Fibroblast of skin of back (primary cell): ENCODE results near the gene SEC24B.
"Not testable (repeated sequence)": the region's sequence is repeated elsewhere in the genome, so short reads cannot be mapped to it uniquely, and the experiment has no call there.

Experiments
- DNase-seq: peaks from one replicate; pipeline ENCODE4 v3.0.0-alpha.2; 2013

SEC24B gene

DNA sequence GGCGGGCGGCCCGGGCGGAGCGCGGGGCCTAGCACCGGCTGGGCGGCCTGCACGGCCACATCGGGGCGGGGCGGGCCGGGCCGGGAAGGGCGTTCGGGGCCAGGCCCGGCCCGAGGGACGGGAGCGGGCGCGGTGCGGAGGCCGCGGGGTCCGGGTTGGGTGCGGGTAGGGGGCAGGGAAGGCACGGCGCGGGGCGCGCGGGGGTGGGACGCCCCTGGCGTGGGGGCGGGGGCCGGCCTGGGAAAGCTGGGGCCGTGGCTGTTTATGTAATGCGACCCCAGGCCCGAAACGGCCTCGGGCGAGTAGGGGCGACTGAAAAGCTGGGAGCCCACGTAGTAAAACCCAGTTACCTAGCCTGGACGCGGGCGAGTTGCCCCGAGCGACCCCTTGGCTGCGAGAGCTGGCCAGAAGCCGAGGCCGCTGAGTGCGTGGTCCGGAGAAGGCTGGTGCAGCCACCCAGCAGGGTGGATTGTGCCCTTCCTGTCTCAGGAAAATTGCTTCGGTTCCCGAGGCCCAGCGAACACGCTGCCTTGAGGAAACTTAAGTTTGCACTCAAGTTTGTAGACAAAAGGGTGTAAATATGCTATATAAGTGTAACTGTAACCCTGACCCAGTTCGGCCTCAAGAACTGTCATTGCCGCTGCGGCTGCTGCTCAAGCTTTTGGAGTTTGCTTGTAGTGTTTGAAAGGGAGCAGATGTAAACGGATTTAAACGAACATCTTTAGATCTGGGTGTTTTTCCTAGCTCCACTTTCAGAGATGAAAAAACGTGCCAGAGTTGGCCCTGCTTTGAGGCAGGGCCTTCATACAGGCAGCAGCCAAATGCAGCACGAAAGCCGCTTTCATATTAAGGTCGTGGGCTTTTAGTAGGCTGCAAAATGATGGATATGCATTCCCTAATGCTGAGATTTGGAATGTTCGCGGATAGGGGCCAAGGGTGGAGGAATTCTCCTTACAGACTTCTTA lies 674 bp downstream of the SEC24B start:
- peak; percentile 25 for DNase-seq

DNA sequence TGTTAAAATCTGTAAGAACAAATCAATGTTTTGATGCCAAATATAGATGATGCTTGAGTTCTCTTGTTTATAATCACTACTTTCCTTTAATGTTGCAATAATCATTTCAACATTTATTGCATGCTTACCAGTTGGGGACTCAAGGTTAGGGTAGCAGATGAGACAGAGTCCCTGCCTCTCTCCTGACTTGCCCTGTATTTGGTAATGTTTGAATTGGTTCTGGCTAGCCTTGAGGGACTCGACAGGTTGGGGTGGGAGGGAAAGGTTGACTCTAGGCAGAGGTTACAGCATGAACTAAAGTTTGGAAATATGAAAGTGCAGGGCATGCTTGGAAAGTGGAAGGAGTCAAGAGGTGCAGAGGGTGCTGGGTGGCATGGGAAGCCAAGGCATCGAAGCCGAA lies 2.0 kb downstream of the SEC24B start:
- no peak for DNase-seq

DNA sequence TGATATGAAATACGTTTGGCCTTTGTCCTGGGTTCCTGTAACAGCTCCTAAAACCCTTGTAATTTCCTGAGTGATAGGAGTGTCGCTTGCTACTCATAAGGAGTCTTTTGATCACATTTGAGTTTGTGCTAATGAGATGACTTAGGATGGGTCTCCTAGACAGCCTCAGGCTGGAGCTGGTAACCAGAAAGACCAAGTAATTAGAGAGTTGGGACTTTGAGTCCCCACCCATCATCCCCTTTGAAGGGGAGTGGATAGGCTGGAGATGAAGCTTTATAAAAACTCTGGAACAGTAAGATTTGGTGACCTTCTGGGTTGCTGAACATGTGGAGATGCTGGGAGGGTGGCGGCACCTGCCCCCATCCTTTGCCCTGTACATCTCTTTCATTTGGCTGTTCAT lies 2.9 kb downstream of the SEC24B start:
- no peak for DNase-seq

DNA sequence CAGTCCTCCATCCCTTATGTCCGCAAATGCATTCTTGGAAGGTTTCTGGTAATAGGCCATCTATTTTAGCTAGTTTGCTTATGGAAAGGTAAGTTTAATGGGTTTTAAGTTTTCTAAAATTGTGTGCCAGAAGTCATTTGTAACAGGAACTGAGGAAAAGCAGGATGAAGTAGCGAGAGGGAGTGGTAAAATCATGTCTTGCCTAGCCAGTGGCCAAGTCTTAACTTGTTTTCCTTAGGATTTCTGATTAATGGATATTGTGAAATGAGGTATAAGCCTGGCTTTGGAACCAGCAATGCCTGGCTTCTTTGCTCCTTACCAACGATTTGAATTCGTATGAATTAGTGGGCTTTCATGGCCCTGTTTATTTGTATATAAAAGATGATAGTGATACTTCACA lies 7.3 kb downstream of the SEC24B start:
- DNase-seq: no peak

GRCh38 chr4:109441862-109442458 lies 8.3 kb downstream of the SEC24B start:
- no peak for DNase-seq

DNA sequence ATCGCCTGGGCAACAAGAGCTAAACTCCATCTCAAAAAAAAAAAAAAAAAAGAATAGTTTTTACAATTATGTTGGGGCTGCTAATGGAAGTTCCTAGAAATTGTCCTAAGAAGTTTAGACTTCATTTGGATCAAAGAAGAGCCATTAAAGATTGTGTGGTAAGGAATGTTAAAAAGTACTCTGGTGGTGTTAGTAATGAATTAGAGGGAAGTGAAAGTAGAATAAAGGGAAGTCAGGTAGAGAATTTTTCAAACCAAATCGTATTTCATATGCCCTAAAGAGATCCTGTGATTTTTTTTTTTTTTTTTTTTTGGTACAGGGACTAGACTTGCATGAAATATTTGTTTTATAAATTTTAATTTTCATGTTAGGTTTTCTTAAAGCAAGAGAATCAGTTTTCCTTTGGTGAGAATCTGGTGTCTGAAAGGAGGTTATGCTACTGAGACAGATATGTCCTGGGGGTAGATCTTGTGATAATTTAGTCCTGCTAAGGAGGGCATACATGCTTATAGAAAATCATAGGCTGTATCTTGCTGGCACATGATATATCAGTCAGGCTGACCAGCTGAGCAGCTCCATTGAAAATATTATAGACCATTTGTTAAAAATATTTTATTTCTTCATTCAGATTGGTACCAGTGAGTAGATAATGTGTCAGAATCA lies 10.7 kb downstream of the SEC24B start:
- no peak for DNase-seq

- DNase-seq: no peak
Observed at GRCh38 chr4:109447278-109447677, 13.7 kb downstream of the SEC24B start.

- no peak for DNase-seq
Observed at GRCh38 chr4:109451544-109452273, 18.1 kb downstream of the SEC24B start.

- DNase-seq: not testable (repeated sequence)
Observed at GRCh38 chr4:109453110-109453509, 19.5 kb downstream of the SEC24B start.

GRCh38 chr4:109462297-109462696 lies 28.7 kb downstream of the SEC24B start:
- DNase-seq: no peak

GRCh38 chr4:109462802-109463201 lies 29.2 kb downstream of the SEC24B start:
- no peak for DNase-seq

DNA sequence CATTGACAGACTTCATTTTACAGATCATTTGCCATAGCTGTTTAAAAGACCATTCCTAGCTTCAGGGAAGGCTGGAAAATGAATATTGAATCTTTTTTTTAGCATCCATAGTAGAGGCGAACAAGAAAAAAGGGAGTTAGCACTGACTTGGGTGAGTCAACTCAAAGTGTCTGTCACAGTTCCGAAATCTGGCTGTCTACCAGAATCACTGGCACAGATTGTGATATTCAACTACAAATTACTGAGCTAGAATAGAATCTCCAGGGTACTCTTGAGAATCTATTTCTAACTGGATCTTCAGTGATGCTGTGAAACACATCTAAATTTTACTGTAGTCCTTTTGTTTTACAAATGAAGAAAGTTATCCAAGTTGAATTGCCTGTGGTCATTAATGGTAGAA lies 31.5 kb downstream of the SEC24B start:
- DNase-seq: peak; percentile 15

DNA sequence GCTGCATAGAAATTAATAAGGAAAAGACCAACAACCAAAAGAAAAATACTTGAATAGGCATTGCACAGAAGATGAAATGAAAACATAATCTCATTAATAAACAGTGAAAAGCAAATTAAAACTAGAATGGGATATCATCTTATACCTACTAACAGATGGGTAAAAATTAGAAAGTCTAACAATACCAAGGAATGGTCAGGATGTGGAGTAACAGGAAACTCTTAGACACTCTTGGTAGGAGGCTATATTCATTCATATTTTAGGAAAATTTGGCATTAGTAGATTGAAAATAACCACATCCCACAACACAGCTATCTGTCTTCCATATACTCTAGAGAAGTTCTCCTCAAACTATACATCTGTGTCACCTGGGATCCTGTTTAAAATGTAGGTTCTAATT lies 36.3 kb downstream of the SEC24B start:
- DNase-seq: no peak

- peak; percentile 18 for DNase-seq
Observed at GRCh38 chr4:109472343-109472761, 38.7 kb downstream of the SEC24B start.

GRCh38 chr4:109473824-109474223 lies 40.2 kb downstream of the SEC24B start:
- no peak for DNase-seq

DNA sequence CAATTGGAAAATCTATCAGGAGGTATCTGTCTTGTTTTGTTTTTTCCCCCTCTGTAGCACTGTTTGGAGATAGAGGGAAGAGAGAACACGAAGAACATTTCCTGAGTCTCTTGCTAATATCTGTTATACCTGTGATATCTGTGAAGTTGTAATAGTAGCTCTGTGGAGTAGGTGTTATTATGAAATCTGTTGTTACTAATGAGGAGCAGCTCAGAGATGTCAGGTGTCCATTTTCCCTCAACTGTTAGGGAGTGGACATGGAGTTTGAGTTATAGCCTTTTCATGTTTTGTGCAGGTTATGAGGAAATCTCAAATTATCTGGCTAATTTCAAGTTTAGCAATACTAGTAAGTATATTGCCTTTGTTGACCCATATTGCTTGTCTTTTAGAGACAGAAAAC lies 52.4 kb downstream of the SEC24B start:
- DNase-seq: no peak

DNA sequence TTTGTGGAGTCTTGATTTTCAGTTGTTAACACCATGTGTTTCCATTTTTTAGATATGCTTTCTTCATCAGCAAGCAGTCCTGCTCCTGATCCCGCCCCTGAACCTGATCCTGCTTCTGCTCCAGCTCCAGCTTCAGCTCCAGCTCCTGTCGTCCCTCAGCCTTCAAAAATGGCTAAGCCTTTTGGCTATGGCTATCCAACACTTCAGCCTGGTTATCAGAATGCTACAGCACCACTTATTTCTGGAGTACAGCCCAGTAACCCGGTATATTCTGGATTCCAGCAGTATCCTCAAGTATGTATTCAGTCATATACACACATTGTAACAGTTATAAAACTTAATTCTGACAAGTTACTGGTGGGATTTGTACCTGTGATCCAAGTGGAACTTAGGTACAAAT lies 60.9 kb downstream of the SEC24B start:
- DNase-seq: no peak

DNA sequence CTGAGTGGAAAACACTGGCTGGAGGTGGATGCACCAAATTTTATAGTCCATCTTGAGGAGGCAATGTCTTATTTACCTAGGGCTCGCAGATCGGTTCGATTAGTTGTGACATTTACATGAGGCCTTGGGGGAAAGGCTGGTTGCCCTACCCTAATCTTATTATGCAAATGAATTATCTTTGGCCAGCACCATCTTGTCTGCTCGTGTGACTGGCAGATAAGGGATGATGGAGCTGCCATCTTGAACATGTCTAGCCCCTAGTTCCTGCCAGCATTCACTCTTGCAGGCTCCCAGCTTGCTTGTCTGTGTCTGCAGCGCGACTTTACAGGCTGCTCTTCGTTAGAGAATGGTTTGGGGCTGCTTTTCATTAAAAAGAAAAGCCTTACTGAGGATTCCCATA lies 61.9 kb downstream of the SEC24B start:
- no peak for DNase-seq

DNA sequence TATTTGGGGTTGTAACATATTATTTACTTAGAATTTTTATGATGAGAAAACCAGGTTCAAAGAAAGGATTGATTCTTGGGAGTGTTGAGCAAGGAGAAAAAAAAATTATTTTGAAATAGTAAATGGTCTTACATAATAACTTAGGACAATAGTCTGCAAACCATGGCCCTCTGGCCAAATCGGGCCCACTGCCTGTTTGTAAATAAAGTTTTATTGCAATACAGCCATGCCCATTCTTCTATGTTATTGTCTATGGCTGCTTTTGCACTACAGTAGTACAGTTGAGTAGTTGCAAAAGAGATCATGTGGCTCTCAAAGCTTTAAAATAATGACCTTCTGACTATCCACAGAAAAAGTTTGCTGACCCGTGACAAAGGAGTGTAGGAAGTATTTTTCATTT lies 63.3 kb downstream of the SEC24B start:
- DNase-seq: no peak

DNA sequence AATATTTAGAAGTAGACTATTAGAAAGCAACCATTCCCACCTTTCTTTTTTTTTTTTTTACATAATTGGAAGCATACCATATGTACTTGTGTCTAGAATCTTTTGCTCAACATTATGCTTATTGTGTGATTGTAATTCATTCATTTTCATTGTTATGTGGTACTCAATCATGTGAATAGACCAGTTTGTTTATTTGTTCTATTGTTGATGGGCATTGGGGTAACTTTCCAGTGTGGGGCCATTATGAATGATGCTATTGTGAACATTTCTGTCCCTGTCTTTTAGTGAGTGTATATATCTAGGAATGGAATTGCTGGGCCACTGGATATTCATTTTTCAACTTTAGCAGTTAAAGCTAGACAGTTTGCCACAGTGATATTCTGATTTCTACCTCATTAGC lies 63.9 kb downstream of the SEC24B start:
- no peak for DNase-seq

DNA sequence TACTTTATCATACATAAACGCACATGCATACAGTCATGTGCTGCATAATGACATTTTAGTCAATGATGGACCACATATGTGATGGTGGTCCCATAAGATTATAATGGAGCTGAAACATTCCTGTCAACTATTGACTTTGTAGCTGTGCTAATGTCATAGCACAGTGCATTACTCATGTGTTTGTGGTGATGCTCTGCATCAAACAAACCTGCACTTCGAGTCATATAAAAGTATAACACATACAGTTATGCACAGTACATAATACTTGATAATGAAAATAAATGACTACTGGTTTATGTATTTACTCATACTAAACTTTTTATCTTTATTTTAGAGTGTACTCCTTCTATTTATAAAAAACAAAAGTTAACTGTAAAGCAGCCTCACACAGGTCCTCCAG lies 65.9 kb downstream of the SEC24B start:
- no peak for DNase-seq

GRCh38 chr4:109506890-109507289 lies 73.3 kb downstream of the SEC24B start:
- DNase-seq: peak; percentile 22

DNA sequence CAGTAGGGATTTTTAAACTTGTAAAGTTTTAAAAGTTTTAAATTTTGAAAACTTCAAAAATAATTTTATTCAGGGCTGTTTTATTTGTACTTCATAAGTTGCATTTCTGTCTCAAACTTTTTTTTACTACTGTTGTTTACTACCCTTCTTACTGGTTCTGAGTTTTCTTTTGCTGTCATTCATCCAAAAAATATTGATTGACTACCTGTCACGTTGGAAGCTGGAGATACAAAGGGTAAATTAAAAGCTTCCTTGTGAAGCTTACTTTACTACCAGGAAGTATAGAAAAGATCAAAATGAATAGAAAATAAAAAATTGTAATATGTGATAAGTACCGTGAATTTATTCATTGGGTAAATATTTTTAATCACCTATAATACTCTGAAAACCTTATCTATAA lies 77.1 kb downstream of the SEC24B start:
- DNase-seq: no peak
